Measurements from ENCODE around the gene SRGAP3. TPM values are rescaled to one million over a fixed set of nuclear protein-coding genes. Genes with fewer than 3 reads are reported as not detected.

Gene SRGAP3
- total RNA-seq, 1 donor: 2.5 TPM

DNA sequence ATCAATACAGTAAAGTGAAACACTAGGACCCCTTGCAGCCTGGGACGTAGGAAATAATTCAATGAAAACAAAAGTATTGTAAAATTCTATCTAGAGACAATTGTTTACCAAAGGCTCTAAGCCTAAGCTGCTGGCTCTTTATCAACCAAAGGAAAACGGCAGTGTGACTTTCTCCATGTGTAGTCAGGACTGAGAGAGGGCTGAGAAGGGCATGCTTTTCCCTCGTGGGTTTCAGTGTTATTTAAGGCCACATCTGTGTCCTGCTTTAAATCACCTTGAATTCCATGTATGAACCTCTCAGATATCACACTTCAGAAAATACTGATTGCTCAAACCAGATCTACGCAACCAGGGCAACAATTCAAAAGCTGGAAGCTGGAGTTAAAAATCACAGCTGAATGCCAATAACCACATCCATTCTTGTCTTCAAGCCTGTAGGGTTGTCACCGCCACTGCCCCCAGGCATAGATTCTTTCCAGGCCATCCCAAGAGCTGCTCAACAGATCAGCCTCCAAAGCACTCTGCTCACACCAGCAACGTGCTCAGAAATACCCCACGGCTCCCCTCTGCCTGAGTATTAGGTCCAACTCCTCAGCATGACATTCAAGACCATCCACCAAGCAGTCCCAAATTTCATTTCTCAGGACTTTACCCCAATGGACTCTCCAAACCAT, 124.0 kb downstream of the SRGAP3 start:
- no peak overlapping the region for H3K4me3 ChIP-seq (ENCODE audit: insufficient read depth, low read length)
- H3K79me2 ChIP-seq (ENCODE audit: insufficient read depth, low read length): no peaks in the 10 kb centered on the region
- no peak overlapping the region for H3K4me2 ChIP-seq (ENCODE audit: insufficient read depth, low read length)
- H3K27me3 ChIP-seq (ENCODE audit: insufficient read depth, low read length): no peaks in the 10 kb centered on the region
- H3K36me3 ChIP-seq (ENCODE audit: insufficient read depth, low read length): no peaks in the 10 kb centered on the region
- no peaks in the 10 kb centered on the region for H4K20me1 ChIP-seq (ENCODE audit: insufficient read depth, low read length)
- no peaks in the 10 kb centered on the region for H3K9me3 ChIP-seq (ENCODE audit: low read depth, low read length)
- DNase-seq (ENCODE audit: insufficient read length, low spot score, missing footprints): no peak
- H3K27ac ChIP-seq (ENCODE audit: low read depth, low read length): no peak overlapping the region
- H2AFZ ChIP-seq (ENCODE audit: low read length): no peak overlapping the region
- H3K4me1 ChIP-seq (ENCODE audit: insufficient read depth, low read length): no peaks in the 10 kb centered on the region
- TF ChIP-seq, protein P1, sequence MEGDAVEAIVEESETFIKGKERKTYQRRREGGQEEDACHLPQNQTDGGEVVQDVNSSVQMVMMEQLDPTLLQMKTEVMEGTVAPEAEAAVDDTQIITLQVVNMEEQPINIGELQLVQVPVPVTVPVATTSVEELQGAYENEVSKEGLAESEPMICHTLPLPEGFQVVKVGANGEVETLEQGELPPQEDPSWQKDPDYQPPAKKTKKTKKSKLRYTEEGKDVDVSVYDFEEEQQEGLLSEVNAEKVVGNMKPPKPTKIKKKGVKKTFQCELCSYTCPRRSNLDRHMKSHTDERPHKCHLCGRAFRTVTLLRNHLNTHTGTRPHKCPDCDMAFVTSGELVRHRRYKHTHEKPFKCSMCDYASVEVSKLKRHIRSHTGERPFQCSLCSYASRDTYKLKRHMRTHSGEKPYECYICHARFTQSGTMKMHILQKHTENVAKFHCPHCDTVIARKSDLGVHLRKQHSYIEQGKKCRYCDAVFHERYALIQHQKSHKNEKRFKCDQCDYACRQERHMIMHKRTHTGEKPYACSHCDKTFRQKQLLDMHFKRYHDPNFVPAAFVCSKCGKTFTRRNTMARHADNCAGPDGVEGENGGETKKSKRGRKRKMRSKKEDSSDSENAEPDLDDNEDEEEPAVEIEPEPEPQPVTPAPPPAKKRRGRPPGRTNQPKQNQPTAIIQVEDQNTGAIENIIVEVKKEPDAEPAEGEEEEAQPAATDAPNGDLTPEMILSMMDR (IDR thresholded peaks at IDR 0.05; ENCODE audit: extremely low read depth, low read depth, low read length): no peak

DNA sequence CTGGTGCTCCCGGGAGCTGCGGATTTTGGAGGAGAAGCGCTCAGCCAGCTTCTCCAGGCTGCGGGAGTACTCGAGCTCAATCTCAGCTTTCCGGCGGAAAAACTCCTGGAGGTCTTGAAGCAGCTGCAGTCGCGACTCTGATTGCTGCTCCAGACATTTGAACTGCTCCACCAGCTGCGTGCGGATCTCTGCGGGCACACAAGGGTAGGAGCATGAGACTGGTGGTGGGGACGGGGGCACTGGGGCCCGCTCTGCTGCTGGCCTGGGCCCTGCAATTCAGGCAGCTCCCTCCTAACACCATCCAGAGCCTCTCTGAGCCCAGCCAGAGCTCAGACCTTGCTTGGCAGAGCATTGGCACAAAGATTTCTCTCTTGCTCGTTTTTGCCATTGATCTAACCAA, 124.7 kb downstream of the SRGAP3 start:
- TF ChIP-seq, protein P1 (IDR thresholded peaks at IDR 0.05; ENCODE audit: extremely low read depth, low read depth, low read length): no peak
- no peaks in the 10 kb centered on the region for H3K9me3 ChIP-seq (ENCODE audit: low read depth, low read length)
- no peaks in the 10 kb centered on the region for H3K36me3 ChIP-seq (ENCODE audit: insufficient read depth, low read length)
- H4K20me1 ChIP-seq (ENCODE audit: insufficient read depth, low read length): no peaks in the 10 kb centered on the region
- no peak for DNase-seq (ENCODE audit: insufficient read length, low spot score, missing footprints)
- no peak overlapping the region for H2AFZ ChIP-seq (ENCODE audit: low read length)
- H3K27me3 ChIP-seq (ENCODE audit: insufficient read depth, low read length): no peaks in the 10 kb centered on the region
- H3K79me2 ChIP-seq (ENCODE audit: insufficient read depth, low read length): no peaks in the 10 kb centered on the region
- H3K27ac ChIP-seq (ENCODE audit: low read depth, low read length): no peak overlapping the region
- H3K4me1 ChIP-seq (ENCODE audit: insufficient read depth, low read length): no peaks in the 10 kb centered on the region
- H3K4me2 ChIP-seq (ENCODE audit: insufficient read depth, low read length): no peak overlapping the region
- no peak overlapping the region for H3K4me3 ChIP-seq (ENCODE audit: insufficient read depth, low read length)

DNA sequence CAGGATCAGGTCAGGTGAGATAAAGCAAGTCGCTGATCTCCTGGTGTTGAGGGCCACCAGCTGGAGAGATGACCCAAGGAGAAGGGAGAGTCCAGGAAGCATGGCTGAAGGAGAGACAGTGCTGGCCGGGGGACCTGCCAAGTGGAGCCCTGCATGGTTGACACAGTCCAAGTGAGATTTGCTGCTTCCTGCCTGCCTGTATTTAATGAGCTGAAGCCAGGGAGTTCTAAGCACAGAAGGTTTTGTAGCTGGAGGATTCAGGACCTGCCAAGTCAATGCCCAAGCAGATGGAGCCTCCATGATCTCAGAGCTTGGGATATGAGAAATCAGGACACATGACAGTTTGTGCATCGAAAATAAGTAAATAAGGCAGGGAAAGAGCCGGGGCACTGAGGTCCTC, 125.6 kb downstream of the SRGAP3 start:
- H3K27ac ChIP-seq (ENCODE audit: low read depth, low read length): no peak overlapping the region
- no peaks in the 10 kb centered on the region for H3K4me1 ChIP-seq (ENCODE audit: insufficient read depth, low read length)

DNA sequence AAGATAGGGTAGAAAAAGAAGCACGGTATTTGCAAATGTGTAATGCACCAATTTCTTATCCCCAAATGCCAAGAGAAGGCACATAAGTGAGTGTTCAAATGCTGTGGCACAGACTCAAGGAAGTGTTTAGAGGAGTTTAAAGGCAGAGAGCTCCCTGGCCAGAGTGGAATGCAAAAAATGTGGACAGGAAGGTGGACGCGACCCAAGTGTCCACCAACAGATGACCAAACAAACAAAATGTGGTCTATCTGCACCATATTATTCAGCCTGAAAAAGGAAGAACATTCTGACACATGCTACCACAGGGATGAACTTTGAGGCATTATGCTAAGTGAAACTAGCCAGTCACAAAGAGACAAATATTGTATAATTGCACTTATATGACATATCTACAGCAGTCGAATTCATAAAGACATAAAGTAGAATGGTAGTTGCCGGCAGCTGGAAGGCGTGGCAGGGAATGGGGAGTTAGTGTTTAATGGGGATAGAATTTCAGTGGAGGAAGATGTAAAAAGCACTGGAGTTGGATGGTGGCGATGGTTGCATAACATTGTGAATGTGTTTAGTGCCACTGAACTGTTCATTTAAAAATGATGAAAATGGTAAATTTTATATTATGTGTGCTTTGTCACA, 126.6 kb downstream of the SRGAP3 start:
- Histone ChIP-seq H2AFZ (ENCODE audit: low read length) (no peak overlapping the region), H3K9me3 (ENCODE audit: low read depth, low read length) (no peaks in the 10 kb centered on the region), H3K4me2 (ENCODE audit: insufficient read depth, low read length) (no peak overlapping the region), H3K4me1 (ENCODE audit: insufficient read depth, low read length) (no peaks in the 10 kb centered on the region), H3K36me3 (ENCODE audit: insufficient read depth, low read length) (no peaks in the 10 kb centered on the region), H3K27me3 (ENCODE audit: insufficient read depth, low read length) (no peaks in the 10 kb centered on the region), H3K27ac (ENCODE audit: low read depth, low read length) (no peak overlapping the region), H3K4me3 (ENCODE audit: insufficient read depth, low read length) (no peak overlapping the region), H4K20me1 (ENCODE audit: insufficient read depth, low read length) (no peaks in the 10 kb centered on the region), H3K79me2 (ENCODE audit: insufficient read depth, low read length) (no peaks in the 10 kb centered on the region)
- no peak for DNase-seq (ENCODE audit: insufficient read length, low spot score, missing footprints)
- TF ChIP-seq, protein P1 (IDR thresholded peaks at IDR 0.05; ENCODE audit: extremely low read depth, low read depth, low read length): no peak

More for the DNA sequence above, 125.6 kb downstream of the SRGAP3 start:
- no peaks in the 10 kb centered on the region for H3K79me2 ChIP-seq (ENCODE audit: insufficient read depth, low read length)
- no peak overlapping the region for H3K4me2 ChIP-seq (ENCODE audit: insufficient read depth, low read length)
- H3K9me3 ChIP-seq (ENCODE audit: low read depth, low read length): no peaks in the 10 kb centered on the region
- H3K36me3 ChIP-seq (ENCODE audit: insufficient read depth, low read length): no peaks in the 10 kb centered on the region
- no peaks in the 10 kb centered on the region for H3K27me3 ChIP-seq (ENCODE audit: insufficient read depth, low read length)
- TF ChIP-seq, protein P1 (IDR thresholded peaks at IDR 0.05; ENCODE audit: extremely low read depth, low read depth, low read length): no peak
- no peaks in the 10 kb centered on the region for H4K20me1 ChIP-seq (ENCODE audit: insufficient read depth, low read length)
- H2AFZ ChIP-seq (ENCODE audit: low read length): no peak overlapping the region
- DNase-seq (ENCODE audit: insufficient read length, low spot score, missing footprints): no peak
- no peak overlapping the region for H3K4me3 ChIP-seq (ENCODE audit: insufficient read depth, low read length)
